Measurements from ENCODE around the gene MUC4. TPM values are rescaled to one million over a fixed set of nuclear protein-coding genes. Genes with fewer than 3 reads are reported as not detected.

MUC4 gene
- total and polyA plus RNA-seq, 10 of the 15 experiments (the other 5 are each of a cell fraction or from before 2014, with no cell fraction given) = 0.02 to 0.46 (median 0.27) TPM; not detected in 4

- BruUV-seq (replicated peaks) = no TSS peak
- in situ Hi-C loops (cut with MboI) = no loop called here
- Histone ChIP-seq H4K20me1 (ENCODE audit: control insufficient read depth, insufficient read depth) (no peaks in the 10 kb centered on the region), H3K9ac (ENCODE audit: control insufficient read depth, insufficient read depth, low read length) (no peak overlapping the region), H3K4me3 (no peak overlapping the region), H3K4me1 (ENCODE audit: control insufficient read depth, insufficient read depth, low read length) (no peaks in the 10 kb centered on the region), H3K27me3 (replicated peaks in 1 of 2; ENCODE audit: control insufficient read depth in 2 of 2, insufficient read depth in 2 of 2, low read length in 1 of 2) (peaks cover 0 to 4% of the 10 kb centered on the region in 2 experiments; a peak in 3 of 4 replicates), H3K36me3 (ENCODE audit: control insufficient read depth in 2 of 2, insufficient read depth in 2 of 2, low read length in 1 of 2) (no peaks in the 10 kb centered on the region), H3K9me3 (replicated peaks; ENCODE audit: control insufficient read depth, insufficient read depth, low read length) (no peaks in the 10 kb centered on the region; the same call in 2 of the 3 replicates), H3K79me2 (ENCODE audit: control insufficient read depth, insufficient read depth, low read length) (no peaks in the 10 kb centered on the region), H3K4me2 (ENCODE audit: control insufficient read depth, insufficient read depth) (no peak overlapping the region), H2AFZ (ENCODE audit: control insufficient read depth, low read depth, low read length) (no peak overlapping the region), H3K27ac (ENCODE audit: control insufficient read depth, insufficient read depth) (no peak overlapping the region)
- ChIA-PET RAD21 (ENCODE audit: unreplicated experiment) (no interaction called here), SMC1A (ENCODE audit: uncharacterized antibody, unreplicated experiment) (no interaction called here), CTCF (no interaction called here), POLR2A (no interaction called here)
- DNase-seq (ENCODE audit: low read depth, low spot score) (no peak), FAIRE-seq (no peak), ATAC-seq (no peak)
- intact Hi-C loops (cut with micrococcal nuclease; ENCODE audit: unreplicated experiment) = no loop called here
- WGBS (ENCODE audit: insufficient coverage, insufficient replicate concordance, low lambda C conversion rate, missing lambda C conversion rate) = 57% methylated on average over 11 of the region's 11 CpGs
- TF ChIP-seq, protein P1, sequence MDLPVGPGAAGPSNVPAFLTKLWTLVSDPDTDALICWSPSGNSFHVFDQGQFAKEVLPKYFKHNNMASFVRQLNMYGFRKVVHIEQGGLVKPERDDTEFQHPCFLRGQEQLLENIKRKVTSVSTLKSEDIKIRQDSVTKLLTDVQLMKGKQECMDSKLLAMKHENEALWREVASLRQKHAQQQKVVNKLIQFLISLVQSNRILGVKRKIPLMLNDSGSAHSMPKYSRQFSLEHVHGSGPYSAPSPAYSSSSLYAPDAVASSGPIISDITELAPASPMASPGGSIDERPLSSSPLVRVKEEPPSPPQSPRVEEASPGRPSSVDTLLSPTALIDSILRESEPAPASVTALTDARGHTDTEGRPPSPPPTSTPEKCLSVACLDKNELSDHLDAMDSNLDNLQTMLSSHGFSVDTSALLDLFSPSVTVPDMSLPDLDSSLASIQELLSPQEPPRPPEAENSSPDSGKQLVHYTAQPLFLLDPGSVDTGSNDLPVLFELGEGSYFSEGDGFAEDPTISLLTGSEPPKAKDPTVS (IDR thresholded peaks at IDR 0.05; ENCODE audit: low read depth, low read length) = no peak
- no peak for TF ChIP-seq RFX5 (IDR thresholded peaks at IDR 0.05; ENCODE audit: low read depth, low read length)
- TF ChIP-seq ZNF217 (IDR thresholded peaks at IDR 0.05) = no peak
- no peak for TF ChIP-seq HDAC6 (IDR thresholded peaks at IDR 0.05; ENCODE audit: unreplicated experiment)
- TF ChIP-seq POLR2AphosphoS2 (IDR thresholded peaks at IDR 0.05; ENCODE audit: low read depth, low read length) = no peak
- no peak for TF ChIP-seq FOS (IDR thresholded peaks at IDR 0.05; ENCODE audit: borderline replicate concordance, extremely low read depth, insufficient read length)
- no peak for TF ChIP-seq RAD21 (IDR thresholded peaks at IDR 0.05; ENCODE audit: insufficient read depth, low read depth, low read length)
- no peak for TF ChIP-seq DPF2 (IDR thresholded peaks at IDR 0.05)
- TF ChIP-seq, protein P2, sequence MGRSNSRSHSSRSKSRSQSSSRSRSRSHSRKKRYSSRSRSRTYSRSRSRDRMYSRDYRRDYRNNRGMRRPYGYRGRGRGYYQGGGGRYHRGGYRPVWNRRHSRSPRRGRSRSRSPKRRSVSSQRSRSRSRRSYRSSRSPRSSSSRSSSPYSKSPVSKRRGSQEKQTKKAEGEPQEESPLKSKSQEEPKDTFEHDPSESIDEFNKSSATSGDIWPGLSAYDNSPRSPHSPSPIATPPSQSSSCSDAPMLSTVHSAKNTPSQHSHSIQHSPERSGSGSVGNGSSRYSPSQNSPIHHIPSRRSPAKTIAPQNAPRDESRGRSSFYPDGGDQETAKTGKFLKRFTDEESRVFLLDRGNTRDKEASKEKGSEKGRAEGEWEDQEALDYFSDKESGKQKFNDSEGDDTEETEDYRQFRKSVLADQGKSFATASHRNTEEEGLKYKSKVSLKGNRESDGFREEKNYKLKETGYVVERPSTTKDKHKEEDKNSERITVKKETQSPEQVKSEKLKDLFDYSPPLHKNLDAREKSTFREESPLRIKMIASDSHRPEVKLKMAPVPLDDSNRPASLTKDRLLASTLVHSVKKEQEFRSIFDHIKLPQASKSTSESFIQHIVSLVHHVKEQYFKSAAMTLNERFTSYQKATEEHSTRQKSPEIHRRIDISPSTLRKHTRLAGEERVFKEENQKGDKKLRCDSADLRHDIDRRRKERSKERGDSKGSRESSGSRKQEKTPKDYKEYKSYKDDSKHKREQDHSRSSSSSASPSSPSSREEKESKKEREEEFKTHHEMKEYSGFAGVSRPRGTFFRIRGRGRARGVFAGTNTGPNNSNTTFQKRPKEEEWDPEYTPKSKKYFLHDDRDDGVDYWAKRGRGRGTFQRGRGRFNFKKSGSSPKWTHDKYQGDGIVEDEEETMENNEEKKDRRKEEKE (IDR thresholded peaks at IDR 0.05) = no peak
Observed at GRCh38 chr3:195808741-195809290, 2.9 kb downstream of the MUC4 start.

All from GM12878 (cell line).